Measurements from ENCODE around the gene TMF1.
A peak's percentile ranks its signal among the peaks of the same experiment; 100 is the strongest.

Gene TMF1

GRCh38 chr3:69084326-69085167 lies 32.4 kb upstream of the TMF1 start, which contains the start of gene ARL6IP5:
ARL6IP5 (plus strand) TSS chr3:69084937; CDS start chr3:69085048, 111 bp downstream.
- TF ChIP-seq FOXP2 (optimal IDR thresholded peaks at IDR 0.05; ENCODE audit: borderline replicate concordance, extremely low read depth, extremely low read length, insufficient read depth) (peak; percentile 49), SIN3A (IDR thresholded peaks at IDR 0.05; ENCODE audit: borderline replicate concordance, insufficient read depth, low read length) (peak; percentile 77; the same call in 1 of the 2 replicates), TAF1 (IDR thresholded peaks at IDR 0.05; ENCODE audit: borderline replicate concordance, insufficient read depth, low read length) (no peak; the same call in 1 of the 2 replicates), REST (IDR thresholded peaks at IDR 0.05; ENCODE audit: insufficient read depth in 1 of 2, low read depth in 2 of 2, low read length in 2 of 2) (no peak), POLR2AphosphoS5 (IDR thresholded peaks at IDR 0.05; ENCODE audit: low read depth, low read length) (no peak)

GRCh38 chr3:69082805-69083204 lies 30.7 kb upstream of the TMF1 start:
- TF ChIP-seq POLR2AphosphoS5 (IDR thresholded peaks at IDR 0.05; ENCODE audit: low read depth, low read length) (no peak), FOXP2 (optimal IDR thresholded peaks at IDR 0.05; ENCODE audit: borderline replicate concordance, extremely low read depth, extremely low read length, insufficient read depth) (no peak), TAF1 (IDR thresholded peaks at IDR 0.05; ENCODE audit: borderline replicate concordance, insufficient read depth, low read length) (no peak), SIN3A (IDR thresholded peaks at IDR 0.05; ENCODE audit: borderline replicate concordance, insufficient read depth, low read length) (no peak), REST (IDR thresholded peaks at IDR 0.05; ENCODE audit: insufficient read depth in 1 of 2, low read depth in 2 of 2, low read length in 2 of 2) (no peak)

- TF ChIP-seq POLR2AphosphoS5 (IDR thresholded peaks at IDR 0.05; ENCODE audit: low read depth, low read length) (no peak), SIN3A (IDR thresholded peaks at IDR 0.05; ENCODE audit: borderline replicate concordance, insufficient read depth, low read length) (no peak)
Measured at GRCh38 chr3:69082361-69082760, 30.2 kb upstream of the TMF1 start.

- no peak for TF ChIP-seq TAF1 (IDR thresholded peaks at IDR 0.05; ENCODE audit: borderline replicate concordance, insufficient read depth, low read length)
Measured at GRCh38 chr3:69081583-69082262, 29.6 kb upstream of the TMF1 start.

- peak; percentile 95; the same call in 1 of the 2 replicates for TF ChIP-seq TAF1 (IDR thresholded peaks at IDR 0.05; ENCODE audit: borderline replicate concordance, insufficient read depth, low read length)
- TF ChIP-seq REST (IDR thresholded peaks at IDR 0.05; ENCODE audit: insufficient read depth in 1 of 2, low read depth in 2 of 2, low read length in 2 of 2), result no peak
- TF ChIP-seq POLR2AphosphoS5 (IDR thresholded peaks at IDR 0.05; ENCODE audit: low read depth, low read length), result peak; percentile 61
- peak; percentile 30 for TF ChIP-seq FOXP2 (optimal IDR thresholded peaks at IDR 0.05; ENCODE audit: borderline replicate concordance, extremely low read depth, extremely low read length, insufficient read depth)
- peak; percentile 26; the same call in 1 of the 2 replicates for TF ChIP-seq SIN3A (IDR thresholded peaks at IDR 0.05; ENCODE audit: borderline replicate concordance, insufficient read depth, low read length)
Measured at GRCh38 chr3:69080233-69080920, 28.2 kb upstream of the TMF1 start, which contains the start of gene UBA3. UBA3 (minus strand) TSS chr3:69080365; CDS start chr3:69080353, 12 bp downstream.
